NCI-H526 treated with DMSO at 0.1 percent for 48 hours (cell line): ENCODE results near the gene GPR84.
"Not testable (repeated sequence)": the region's sequence is repeated elsewhere in the genome, so short reads cannot be mapped to it uniquely, and the experiment has no call there.

Experiments used
- DNase-seq: peaks from one replicate; lab custom pipeline; 2025; lab: John Stamatoyannopoulos, UW

The GPR84 gene

GRCh38 chr12:54356228-54356627 lies 8.1 kb downstream of the GPR84 start:
- no peak for DNase-seq

- no peak for DNase-seq
Measured at GRCh38 chr12:54355104-54355815, 9.0 kb downstream of the GPR84 start.

GRCh38 chr12:54354271-54354670 lies 10.0 kb downstream of the GPR84 start:
- not testable (repeated sequence) for DNase-seq

GRCh38 chr12:54352891-54353874 lies 11.1 kb downstream of the GPR84 start:
- DNase-seq = peak; percentile 15

- DNase-seq = no peak
Measured at GRCh38 chr12:54352022-54352531, 12.2 kb downstream of the GPR84 start.

- DNase-seq = no peak
Measured at GRCh38 chr12:54351341-54351740, 12.9 kb downstream of the GPR84 start.

GRCh38 chr12:54350743-54351142 lies 13.5 kb downstream of the GPR84 start:
- DNase-seq = no peak

- no peak for DNase-seq
Measured at GRCh38 chr12:54349679-54350078, 14.6 kb downstream of the GPR84 start.

GRCh38 chr12:54349036-54349435 lies 15.2 kb downstream of the GPR84 start:
- no peak for DNase-seq

- no peak for DNase-seq
Measured at GRCh38 chr12:54341378-54342300, 22.6 kb downstream of the GPR84 start.

- no peak for DNase-seq
Measured at GRCh38 chr12:54340846-54341245, 23.4 kb downstream of the GPR84 start.

- DNase-seq = no peak
Measured at GRCh38 chr12:54338698-54339296, 25.5 kb downstream of the GPR84 start.

- no peak for DNase-seq
Measured at GRCh38 chr12:54337854-54338650, 26.2 kb downstream of the GPR84 start.

- no peak for DNase-seq
Measured at GRCh38 chr12:54337280-54337842, 26.9 kb downstream of the GPR84 start.

- DNase-seq = no peak
Measured at GRCh38 chr12:54333420-54334034, 30.8 kb downstream of the GPR84 start.

GRCh38 chr12:54331461-54331860 lies 32.8 kb downstream of the GPR84 start:
- no peak for DNase-seq

- no peak for DNase-seq
Measured at GRCh38 chr12:54330442-54330841, 33.8 kb downstream of the GPR84 start.

- DNase-seq = no peak
Measured at GRCh38 chr12:54329759-54330158, 34.5 kb downstream of the GPR84 start.

GRCh38 chr12:54328595-54329337 lies 35.5 kb downstream of the GPR84 start:
- DNase-seq = no peak
